Keratinocyte (primary cell): ENCODE data around the gene CCDC85C. TPM values are rescaled to one million over a fixed set of nuclear protein-coding genes. Genes with fewer than 3 reads are reported as not detected.

ENCODE experiments used
- DNase-seq: peaks from one replicate; pipeline ENCODE4 v3.0.0-alpha.2; 2011; ENCODE audit warnings: low read depth, missing footprints, low spot score
- FAIRE-seq: peaks from 2 replicates; lab custom pipeline; 2011; peaks lifted over from hg19 to GRCh38; lab: Jason Lieb, UNC
- H2AFZ ChIP-seq: 2 replicates; pipeline ENCODE4 v1.6.0; 2012; ENCODE audit warnings: low read length, control low read depth, inconsistent platforms; ENCODE audit not compliant: control insufficient read depth
- H3K27ac ChIP-seq: 2 replicates; pipeline ENCODE4 v1.5.1; 2011; ENCODE audit warnings: low read length; ENCODE audit not compliant: control insufficient read depth, insufficient read depth
- H3K27me3 ChIP-seq: 3 replicates; pipeline ENCODE4 v1.6.0; 2011; ENCODE audit warnings: low read length; ENCODE audit not compliant: control insufficient read depth, insufficient read depth; ENCODE audit errors: extremely low read depth
- H3K36me3 ChIP-seq, 2 experiments: 2 replicates in 1 of 2; 3 replicates in 1 of 2; pipeline ENCODE4 v1.5.1; 2011; ENCODE audit warnings: low read length in 2 of 2, mild to moderate bottlenecking in 1 of 2; ENCODE audit not compliant: control insufficient read depth in 2 of 2, insufficient read depth in 2 of 2; ENCODE audit errors: extremely low read depth in 1 of 2
- H3K4me1 ChIP-seq: 3 replicates; pipeline ENCODE4 v1.5.1; 2011; ENCODE audit warnings: low read length; ENCODE audit not compliant: control insufficient read depth, insufficient read depth; ENCODE audit errors: extremely low read depth
- H3K4me2 ChIP-seq: 3 replicates; pipeline ENCODE4 v1.6.0; 2011; ENCODE audit warnings: low read depth, low read length; ENCODE audit not compliant: control insufficient read depth, insufficient read depth; ENCODE audit errors: extremely low read depth
- H3K4me3 ChIP-seq, 3 experiments: fragments of 200-600 bp in 1 of 3; sonication (generic) in 1 of 3; 2 replicates in 2 of 3; 3 replicates in 1 of 3; pipeline ENCODE4 v1.5.1; 2011 to 2016; ENCODE audit warnings: low read length in 3 of 3, mild to moderate bottlenecking in 3 of 3, control low read depth in 2 of 3, inconsistent platforms in 1 of 3, low read depth in 1 of 3, mixed read lengths in 1 of 3, mixed run types in 1 of 3, moderate library complexity in 1 of 3; ENCODE audit not compliant: control insufficient read depth in 2 of 3, insufficient read depth in 2 of 3; ENCODE audit errors: extremely low read depth in 1 of 3
- H3K79me2 ChIP-seq: 2 replicates; pipeline ENCODE4 v1.6.0; 2012; ENCODE audit warnings: low read length; ENCODE audit not compliant: control insufficient read depth, insufficient read depth
- H3K9ac ChIP-seq: 3 replicates; pipeline ENCODE4 v1.6.0; 2011; ENCODE audit warnings: low read length; ENCODE audit not compliant: control insufficient read depth, insufficient read depth; ENCODE audit errors: extremely low read depth
- H3K9me1 ChIP-seq: 3 replicates; pipeline ENCODE4 v1.6.0; 2011; ENCODE audit warnings: low read length; ENCODE audit not compliant: control insufficient read depth, insufficient read depth; ENCODE audit errors: extremely low read depth
- H3K9me3 ChIP-seq: 2 replicates; pipeline ENCODE4 v1.5.1; 2012; ENCODE audit warnings: low read depth, low read length; ENCODE audit not compliant: control insufficient read depth
- H4K20me1 ChIP-seq: 3 replicates; pipeline ENCODE4 v1.6.0; 2011; ENCODE audit warnings: low read length; ENCODE audit not compliant: control insufficient read depth, insufficient read depth; ENCODE audit errors: extremely low read depth
- CTCF ChIP-seq, 3 experiments: IDR thresholded peaks in 1 of 3; conservative IDR thresholded peaks in 1 of 3; optimal IDR thresholded peaks in 1 of 3; 2 replicates in 2 of 3; 3 replicates in 1 of 3; pipeline versions ENCODE3 to v1.5.1; 2011; ENCODE audit warnings: low read length in 3 of 3, mild to moderate bottlenecking in 3 of 3, moderate library complexity in 2 of 3, control low read depth in 1 of 3, inconsistent platforms in 1 of 3; ENCODE audit not compliant: insufficient read depth in 2 of 3; ENCODE audit errors: extremely low read depth in 1 of 3
- EZH2 ChIP-seq: IDR thresholded peaks from one replicate; pipeline ENCODE4 v1.6.1; 2012; ENCODE audit warnings: inconsistent platforms, mild to moderate bottlenecking, low read length, moderate library complexity
- dilution Hi-C: fragments of 300-500 bp; cut with MboI; formaldehyde crosslinking; loops from one replicate; pipeline ENCODE4 v1.7.0; 2020; ENCODE audit warnings: low sequenced_read_pairs; ENCODE audit not compliant: extremely low pct_ligation_motif_present
- polyA plus RNA-seq, 5 experiments: library from polyadenylated mRNA; depleted of rRNA in 3 of 5; stranded (reverse) in 3 of 5; stranded (forward) in 1 of 5; unstranded in 1 of 5; fragments of >200 nt; gene quantifications; 1 replicate in 1 of 5; 2 replicates in 3 of 5; 3 replicates in 1 of 5; pipeline versions ENCODE4 v1.2.1 to v1.2.3, GENCODE V29; 2011 to 2012; ENCODE audit warnings: missing spikeins in 2 of 5, low read depth in 1 of 5, low replicate concordance in 1 of 5

Gene CCDC85C
- polyA plus RNA-seq, 1 donor (not counting 4 experiments of a cell fraction or from before 2014, with no cell fraction given): 13.2 TPM

- TF ChIP-seq CTCF (optimal IDR thresholded peaks at IDR 0.05 in 1 of 3, IDR thresholded peaks at IDR 0.05 in 1 of 3, conservative IDR thresholded peaks at IDR 0.05 in 1 of 3; ENCODE audit: extremely low read depth in 1 of 3, insufficient read depth in 2 of 3, low read length in 3 of 3) (no peak), EZH2 (no peak)
- peaks cover 11% of the 10 kb centered on the region for H4K20me1 ChIP-seq
- peaks cover 96% of the 10 kb centered on the region for H3K79me2 ChIP-seq
- H3K9ac ChIP-seq: no peak overlapping the region
- H3K9me1 ChIP-seq: peaks cover 9% of the 10 kb centered on the region
- DNase-seq (no peak), FAIRE-seq (no peak)
- no peak overlapping the region for H3K4me3 ChIP-seq
- H3K36me3 ChIP-seq: no peaks in the 10 kb centered on the region
- dilution Hi-C loops: no loop called here
- H3K9me3 ChIP-seq: no peaks in the 10 kb centered on the region
- no peak overlapping the region for H2AFZ ChIP-seq
- no peak overlapping the region for H3K4me2 ChIP-seq
- H3K27me3 ChIP-seq: no peaks in the 10 kb centered on the region
- H3K4me1 ChIP-seq: peaks cover 10% of the 10 kb centered on the region
- no peak overlapping the region for H3K27ac ChIP-seq
Observed at GRCh38 chr14:99593971-99594841, 9.8 kb downstream of the CCDC85C start.

GRCh38 chr14:99592933-99593753 lies 10.9 kb downstream of the CCDC85C start:
- H3K4me1 ChIP-seq: peaks cover 10% of the 10 kb centered on the region
- dilution Hi-C loops: no loop called here
- FAIRE-seq: no peak

More at GRCh38 chr14:99592933-99593753, 10.9 kb downstream of the CCDC85C start:
- Histone ChIP-seq H3K9ac (no peak overlapping the region), H3K36me3 (peaks cover 0 to 1% of the 10 kb centered on the region in 2 experiments), H4K20me1 (peaks cover 12% of the 10 kb centered on the region), H3K9me3 (no peaks in the 10 kb centered on the region), H2AFZ (no peak overlapping the region), H3K4me2 (no peak overlapping the region), H3K4me3 (no peak overlapping the region), H3K9me1 (peaks cover 11% of the 10 kb centered on the region), H3K27me3 (no peaks in the 10 kb centered on the region), H3K79me2 (peaks cover 96% of the 10 kb centered on the region), H3K27ac (no peak overlapping the region)
- no peak for TF ChIP-seq EZH2
- no peak for TF ChIP-seq CTCF (optimal IDR thresholded peaks at IDR 0.05 in 1 of 3, IDR thresholded peaks at IDR 0.05 in 1 of 3, conservative IDR thresholded peaks at IDR 0.05 in 1 of 3; ENCODE audit: extremely low read depth in 1 of 3, insufficient read depth in 2 of 3, low read length in 3 of 3)
- DNase-seq: no peak
